GM18870 (cell line): Measurements from ENCODE around the gene WDTC1.
"Not testable (repeated sequence)": the region's sequence is repeated elsewhere in the genome, so short reads cannot be mapped to it uniquely, and the experiment has no call there.

Source experiments
- ATAC-seq: cut with Tn5 transposase; IDR thresholded peaks from one replicate; pipeline ENCODE4 v1.9.1; 2021; ENCODE audit warnings: moderate library complexity; ENCODE audit not compliant: unreplicated experiment

WDTC1 gene

DNA sequence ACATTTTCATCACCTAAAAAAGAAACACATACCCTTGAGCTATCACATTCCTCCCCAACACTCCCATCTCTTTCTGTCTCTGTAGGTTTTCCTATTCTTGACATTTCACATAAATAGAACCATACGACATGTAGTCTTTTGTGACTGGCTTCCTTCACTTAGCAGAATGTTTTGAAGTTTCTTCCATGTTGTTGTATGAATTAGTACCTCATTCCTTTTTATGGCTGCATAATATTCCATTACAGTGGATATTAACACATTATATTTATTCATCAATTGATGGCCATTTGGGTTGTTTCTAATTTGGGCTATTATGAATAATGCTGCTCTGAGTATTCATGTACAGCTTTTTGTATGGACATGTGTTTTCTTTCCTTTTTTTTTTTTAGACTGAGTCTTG is 11.8 kb downstream of the WDTC1 start:
- no peak for ATAC-seq

DNA sequence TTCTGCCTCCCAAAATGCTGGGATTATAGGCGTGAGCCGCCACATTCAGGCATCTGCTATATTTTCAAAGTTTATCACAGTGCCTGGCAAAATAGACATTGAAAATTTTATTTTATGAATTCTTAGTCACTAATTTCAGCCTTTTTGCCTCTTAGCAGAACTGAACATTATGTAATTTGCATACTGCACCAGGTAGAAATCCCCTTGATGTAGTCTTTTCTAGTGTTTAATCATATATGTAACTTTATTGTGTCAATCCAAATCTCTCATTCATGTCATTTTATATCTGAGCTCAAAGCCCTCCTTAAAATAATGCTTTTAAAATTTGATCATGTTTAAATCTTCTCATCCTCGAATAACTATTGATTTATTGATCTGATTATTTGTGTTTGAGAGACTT is 19.2 kb downstream of the WDTC1 start:
- no peak for ATAC-seq

DNA sequence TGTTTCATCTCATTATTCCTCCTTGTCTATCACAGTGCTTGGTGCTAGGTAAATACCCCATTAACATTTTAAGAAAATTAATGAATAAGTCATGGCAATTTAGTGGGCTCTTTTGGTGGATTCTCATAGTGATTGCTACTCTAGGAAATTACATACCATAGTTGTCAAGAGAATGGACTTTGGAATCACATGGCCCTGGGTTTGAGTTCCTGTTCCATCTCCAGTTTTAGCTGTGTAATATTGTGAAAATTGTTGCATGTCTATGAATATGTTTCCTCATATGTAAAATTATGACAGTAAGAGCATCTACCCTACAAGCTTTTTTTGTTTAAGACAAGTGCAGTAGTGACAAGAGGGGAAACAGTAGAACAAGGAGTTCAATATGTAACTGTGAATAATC is 20.7 kb downstream of the WDTC1 start:
- ATAC-seq: no peak

DNA sequence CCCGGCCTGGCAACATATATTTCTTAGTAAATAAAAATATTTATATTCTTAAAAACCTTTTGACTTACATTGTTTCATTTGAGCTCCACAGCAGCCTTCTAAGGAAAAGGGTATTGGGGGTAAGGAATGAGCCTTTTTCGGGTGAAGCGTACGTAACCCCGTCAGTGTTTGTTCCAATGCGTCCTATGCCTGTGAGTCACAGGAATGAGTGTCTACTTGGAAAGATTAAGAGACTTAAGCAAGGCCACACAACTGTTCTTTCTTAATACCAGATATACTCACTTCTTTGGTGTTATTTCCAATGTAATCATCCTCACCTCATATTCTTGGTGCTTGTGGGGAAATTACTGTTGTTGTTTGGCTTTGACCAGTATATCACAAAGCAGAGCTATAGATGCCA is 22.7 kb downstream of the WDTC1 start:
- ATAC-seq: no peak

DNA sequence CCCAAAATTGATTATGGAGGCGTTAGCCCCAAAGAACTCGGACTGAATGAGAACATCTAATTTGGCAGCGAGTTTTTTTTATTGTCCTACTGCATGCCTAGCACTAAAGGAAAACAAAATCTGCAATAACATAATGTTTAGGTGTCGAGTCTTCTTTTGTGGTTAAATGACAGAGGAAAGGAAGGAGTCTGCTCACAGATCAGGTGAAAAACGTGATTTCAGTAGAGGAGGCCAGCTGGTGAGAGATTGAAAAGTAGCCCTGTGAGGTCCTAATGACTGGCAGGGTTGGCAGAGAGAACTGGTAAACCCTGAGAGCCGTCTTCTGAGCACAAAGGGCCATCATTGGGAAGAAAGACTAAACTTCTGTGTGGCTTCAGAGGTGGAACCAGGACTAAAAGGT is 24.2 kb downstream of the WDTC1 start:
- ATAC-seq: no peak

DNA sequence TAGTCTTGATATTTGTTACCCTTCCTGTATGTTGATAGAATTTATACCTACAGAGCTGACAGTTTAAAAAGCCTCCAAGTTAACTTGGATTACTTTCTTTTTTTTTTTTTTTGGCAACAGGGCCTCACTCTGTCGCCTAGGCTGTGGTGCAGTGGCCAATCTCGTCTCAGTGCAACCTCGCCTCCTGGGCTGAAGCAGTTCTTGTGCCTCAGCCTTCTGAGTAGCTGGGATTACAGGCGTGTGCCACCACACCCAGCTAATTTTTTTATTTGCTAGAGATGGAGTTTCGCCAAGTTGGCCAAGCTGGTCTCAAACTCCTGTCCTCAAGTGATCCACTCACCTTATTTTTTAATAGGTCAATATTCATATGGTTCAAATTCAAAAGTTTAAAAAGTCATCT is 32.7 kb downstream of the WDTC1 start:
- ATAC-seq: no peak

DNA sequence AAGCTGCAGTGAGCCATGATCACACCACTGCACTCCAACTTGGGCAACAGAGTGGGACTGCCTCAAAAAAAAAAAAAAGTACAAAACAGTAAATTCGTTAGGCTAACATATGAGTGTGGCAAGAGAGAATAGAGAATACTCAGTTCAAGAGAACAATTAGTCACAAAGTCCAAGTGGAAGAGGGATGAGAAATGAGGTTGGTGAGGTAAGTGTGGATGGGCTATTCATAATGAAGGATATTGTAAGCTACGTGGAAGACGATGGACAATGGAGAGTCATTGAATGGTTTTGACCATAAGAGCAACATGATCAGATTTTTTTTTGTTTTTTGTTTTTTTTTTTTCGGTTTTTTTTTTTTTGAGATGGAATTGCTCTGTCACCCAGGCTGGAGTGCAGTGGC is 34.8 kb downstream of the WDTC1 start:
- ATAC-seq: no peak

DNA sequence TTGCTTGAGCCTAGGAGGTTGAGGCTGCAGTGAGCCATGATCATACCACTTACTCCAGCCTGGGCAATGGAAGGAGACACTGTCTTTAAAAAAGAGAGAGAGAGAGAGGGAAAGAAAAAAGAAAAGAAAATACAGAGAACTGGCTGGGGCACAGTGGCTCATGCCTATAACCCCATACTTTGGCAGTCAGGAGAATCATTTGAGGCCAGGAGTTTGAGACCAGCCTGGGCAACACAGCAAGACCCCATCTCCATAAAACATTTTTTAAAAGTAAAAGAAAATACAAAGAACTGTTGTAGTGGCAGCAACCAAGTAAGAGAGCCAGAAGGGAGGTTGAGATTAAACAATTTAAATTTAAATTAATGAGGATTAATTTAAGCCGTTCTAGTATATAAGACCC is 39.8 kb downstream of the WDTC1 start:
- ATAC-seq: no peak

DNA sequence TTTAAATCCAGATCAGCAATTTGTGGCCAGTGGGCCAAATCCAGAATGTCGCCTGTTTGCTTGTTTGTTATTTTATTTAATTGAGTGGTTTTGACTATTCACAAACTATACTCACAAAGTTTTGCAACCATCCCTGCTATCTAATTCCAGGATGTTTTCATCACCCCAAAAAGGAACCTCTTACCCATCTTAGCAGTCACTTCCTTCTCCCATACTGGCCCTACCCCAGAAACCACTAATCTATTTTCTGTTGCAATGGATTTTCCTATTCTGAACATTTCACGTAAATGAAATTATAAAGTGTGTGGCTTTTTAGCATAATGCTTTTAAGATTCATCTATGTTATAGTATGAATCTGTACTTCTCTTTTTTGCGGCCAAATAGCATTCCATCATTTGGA is 41.3 kb downstream of the WDTC1 start:
- no peak for ATAC-seq

DNA sequence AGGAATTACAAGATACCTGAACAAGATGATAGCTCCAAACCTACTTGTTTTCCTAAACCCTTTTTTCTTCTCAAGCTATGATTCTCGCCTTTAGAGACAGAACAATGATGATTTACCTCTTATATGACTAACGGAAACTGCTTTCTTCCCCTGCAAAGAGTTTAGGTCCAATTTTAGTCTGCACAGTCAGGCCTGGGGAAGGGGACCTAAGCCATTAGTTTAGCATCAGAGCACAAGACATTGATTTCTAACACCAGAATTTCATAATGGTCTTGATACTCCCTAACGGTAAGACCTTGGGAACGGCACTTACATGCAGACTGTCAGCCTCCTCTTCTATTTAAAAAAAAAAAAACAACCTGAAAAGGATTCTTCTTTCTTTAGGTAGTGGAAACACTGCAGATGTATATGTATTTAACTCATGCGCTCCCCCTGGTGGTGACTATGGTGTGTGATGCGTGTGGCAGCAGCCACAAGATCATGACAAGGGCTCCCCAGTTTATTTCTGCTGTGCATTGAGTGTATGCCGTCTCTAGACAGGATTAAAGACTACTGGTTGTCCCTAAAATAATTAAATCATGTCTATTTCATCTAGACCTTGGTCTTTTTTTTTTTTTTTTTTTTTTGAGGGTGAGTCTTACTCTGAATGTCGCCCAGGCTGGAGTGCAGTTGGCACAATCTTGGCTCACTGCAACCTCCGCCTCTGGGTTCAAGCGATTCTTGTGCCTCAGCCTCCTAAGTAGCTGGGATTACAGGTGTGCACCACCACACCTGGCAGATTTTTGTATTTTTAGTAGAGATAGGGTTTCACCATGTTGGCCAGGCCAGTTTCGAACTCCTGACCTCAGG is 50.2 kb downstream of the WDTC1 start:
- ATAC-seq: no peak

DNA sequence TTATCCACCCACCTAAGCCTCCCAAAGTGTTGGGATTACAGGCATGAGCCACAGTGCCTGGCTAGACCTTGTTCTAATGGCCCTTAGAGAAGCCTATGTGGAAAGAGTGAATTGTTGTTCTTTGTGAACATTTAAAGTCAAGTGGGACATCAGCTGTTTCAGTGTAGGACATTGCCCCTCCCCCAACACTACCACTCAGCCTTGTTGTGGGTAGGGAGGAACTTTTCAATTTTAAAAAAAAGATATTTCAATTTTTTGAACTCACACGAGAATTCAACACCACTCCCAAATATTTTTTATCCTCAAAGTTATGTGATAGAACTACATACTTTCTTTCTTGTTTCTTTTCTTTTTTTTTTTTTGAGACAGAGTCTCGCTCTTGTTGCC is 50.8 kb downstream of the WDTC1 start:
- ATAC-seq: no peak

DNA sequence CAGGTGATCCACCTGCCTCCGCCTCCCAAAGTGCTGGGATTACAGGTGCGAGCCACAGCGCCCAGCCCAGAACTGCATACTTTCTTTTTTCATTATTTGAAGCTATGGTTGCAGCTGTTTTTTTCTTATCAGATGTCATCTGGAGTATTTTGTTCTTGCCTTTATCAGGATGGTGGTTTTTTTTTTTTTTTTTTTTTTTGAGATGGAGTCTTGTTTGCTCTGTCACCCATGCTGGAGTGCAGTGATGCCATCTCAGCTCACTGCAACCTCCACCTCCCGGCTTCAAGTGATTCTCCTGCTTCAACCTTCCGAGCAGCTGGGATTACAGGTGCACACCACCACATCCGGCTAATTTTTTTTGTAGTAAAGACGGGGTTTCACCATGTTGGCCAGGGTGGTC is 51.4 kb downstream of the WDTC1 start:
- ATAC-seq: not testable (repeated sequence)

DNA sequence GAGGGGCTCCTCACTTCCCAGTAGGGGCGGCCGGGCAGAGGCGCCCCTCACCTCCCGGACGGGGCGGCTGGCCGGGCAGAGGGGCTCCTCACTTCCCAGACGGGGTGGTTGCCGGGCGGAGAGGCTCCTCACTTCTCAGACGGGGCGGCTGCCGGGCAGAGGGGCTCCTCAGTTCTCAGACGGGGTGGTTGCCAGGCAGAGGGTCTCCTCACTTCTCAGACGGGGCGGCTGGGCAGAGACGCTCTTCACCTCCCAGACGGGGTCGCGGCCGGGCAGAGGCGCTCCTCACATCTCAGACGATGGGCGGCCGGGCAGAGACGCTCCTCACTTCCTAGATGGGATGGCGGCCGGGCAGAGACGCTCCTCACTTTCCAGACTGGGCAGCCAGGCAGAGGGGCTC is 54.7 kb downstream of the WDTC1 start:
- not testable (repeated sequence) for ATAC-seq

DNA sequence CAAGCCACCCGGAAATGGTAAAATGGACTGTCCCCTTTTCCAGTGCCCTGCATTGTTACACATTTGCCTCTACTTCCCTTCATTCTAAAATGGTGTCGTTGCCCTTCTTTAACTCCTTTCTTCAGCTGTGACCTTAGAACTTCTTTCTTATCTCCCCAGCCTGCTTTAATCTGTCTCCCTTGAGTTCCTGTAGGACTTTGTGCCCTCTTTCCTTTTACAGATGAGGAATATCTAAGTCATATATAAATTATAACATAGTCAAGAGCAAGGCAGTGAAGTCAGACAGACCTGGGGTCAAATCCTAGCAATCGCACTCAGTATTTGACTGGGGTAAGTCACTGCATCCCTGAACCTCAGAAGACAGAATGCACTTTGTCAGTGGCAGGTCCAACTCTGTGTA is 56.1 kb downstream of the WDTC1 start:
- ATAC-seq: no peak

DNA sequence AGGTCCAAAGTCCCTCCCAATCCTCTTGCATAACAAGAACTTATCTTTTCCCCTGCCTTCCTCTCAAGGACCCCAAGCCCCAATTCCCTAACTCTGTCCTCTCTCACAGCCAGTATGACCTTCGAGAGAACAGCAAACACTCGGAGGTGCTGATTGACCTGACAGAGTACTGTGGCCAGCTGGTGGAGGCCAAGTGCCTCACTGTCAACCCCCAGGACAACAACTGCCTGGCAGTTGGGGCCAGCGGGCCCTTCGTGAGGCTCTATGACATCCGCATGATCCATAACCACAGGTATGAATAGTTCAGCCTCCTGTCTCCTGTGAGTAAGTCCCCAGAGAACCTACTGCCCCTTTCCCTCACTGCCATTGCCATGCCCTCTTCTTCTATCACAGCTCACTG is 57.7 kb downstream of the WDTC1 start:
- ATAC-seq: no peak

DNA sequence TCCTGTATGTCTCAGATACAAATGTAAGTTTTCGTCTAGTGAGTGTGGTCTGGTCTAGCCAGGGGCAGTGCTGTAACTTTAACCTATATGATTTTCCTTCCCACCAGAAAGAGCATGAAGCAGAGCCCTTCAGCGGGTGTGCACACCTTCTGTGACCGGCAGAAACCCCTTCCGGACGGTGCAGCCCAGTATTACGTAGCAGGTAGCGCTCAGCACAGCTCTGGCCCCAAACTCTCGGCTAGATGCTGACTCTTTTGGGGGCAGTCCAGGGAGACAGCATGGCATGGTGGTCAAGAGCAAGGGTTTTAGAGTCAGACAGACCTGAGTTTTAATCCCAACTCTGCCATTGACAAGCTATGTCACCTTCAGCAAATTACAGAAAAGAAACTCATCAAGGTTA is 59.5 kb downstream of the WDTC1 start:
- no peak for ATAC-seq

DNA sequence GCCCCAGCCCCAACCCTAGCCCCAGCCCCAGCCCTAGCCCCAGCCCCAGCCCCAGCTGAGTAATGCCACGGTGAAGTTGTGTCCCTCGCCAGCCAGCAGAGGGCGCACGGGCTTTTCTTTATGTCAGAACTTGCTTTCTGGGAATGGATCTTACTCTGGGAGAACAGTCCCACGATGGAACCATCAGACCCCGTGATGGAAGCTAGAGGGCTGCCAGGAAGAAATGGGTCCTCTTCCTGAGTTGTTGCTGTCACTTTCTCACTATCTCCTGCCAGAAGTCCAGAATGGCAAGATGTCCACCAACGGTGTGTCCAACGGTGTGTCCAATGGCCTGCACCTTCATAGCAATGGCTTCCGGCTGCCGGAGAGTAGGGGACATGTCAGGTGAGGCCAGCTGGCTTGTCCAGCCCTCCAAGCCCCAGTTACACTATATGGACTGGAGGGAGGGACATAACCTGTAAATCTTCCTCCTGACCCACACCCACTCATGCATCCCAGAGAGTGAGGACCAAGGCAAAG is 62.4 kb downstream of the WDTC1 start:
- ATAC-seq: no peak

DNA sequence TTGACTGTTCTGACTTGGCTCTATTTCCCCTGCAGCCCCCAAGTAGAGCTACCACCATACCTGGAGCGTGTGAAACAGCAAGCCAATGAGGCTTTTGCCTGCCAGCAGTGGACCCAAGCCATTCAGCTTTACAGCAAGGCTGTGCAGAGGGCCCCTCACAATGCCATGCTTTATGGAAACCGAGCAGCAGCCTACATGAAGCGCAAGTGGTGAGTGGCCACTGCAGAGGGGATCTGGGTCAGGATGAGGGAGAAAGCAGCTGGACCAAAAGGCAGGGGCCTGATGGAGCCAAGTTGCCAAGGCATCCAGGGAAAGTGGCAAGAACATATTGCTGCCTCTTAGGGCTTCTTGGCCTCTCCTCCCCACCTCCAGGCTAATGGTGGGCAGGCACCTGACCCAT is 63.5 kb downstream of the WDTC1 start:
- ATAC-seq: no peak

DNA sequence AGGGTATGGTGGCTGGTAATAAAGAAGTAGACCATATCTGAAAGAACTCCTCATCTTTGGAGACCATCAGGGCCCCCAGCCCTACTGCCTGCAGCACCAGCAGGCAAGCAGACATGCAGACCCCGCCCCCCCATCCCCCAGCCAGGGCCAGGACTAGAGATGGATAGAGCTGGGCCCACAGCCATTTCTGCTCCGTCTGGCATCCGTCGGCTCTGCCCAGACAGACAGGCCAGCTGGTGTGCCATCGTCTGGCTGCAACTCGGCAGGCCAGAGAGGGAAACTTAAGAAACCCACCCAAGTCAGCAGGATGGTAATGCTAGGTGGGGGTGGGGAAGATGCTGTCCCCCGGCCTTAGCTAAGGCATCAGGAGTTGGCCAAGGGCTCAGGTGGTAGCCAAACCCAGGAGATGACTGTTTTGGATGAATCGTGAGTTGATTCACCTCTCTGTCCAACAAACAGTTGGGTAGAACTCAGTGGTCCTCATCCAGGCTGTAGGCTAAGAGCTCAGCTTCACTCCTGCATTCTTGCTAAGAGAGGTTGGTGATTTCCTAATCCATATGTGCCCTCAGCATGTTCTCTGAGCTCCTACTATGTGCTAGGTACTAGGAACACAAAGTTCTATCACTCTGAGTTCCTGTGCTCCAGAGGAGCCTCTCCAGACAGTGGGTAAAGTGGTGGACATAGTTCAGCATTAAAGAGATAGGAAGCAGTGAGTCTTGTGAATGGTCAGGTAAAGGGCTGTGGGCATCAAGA is 64.4 kb downstream of the WDTC1 start:
- ATAC-seq: no peak

DNA sequence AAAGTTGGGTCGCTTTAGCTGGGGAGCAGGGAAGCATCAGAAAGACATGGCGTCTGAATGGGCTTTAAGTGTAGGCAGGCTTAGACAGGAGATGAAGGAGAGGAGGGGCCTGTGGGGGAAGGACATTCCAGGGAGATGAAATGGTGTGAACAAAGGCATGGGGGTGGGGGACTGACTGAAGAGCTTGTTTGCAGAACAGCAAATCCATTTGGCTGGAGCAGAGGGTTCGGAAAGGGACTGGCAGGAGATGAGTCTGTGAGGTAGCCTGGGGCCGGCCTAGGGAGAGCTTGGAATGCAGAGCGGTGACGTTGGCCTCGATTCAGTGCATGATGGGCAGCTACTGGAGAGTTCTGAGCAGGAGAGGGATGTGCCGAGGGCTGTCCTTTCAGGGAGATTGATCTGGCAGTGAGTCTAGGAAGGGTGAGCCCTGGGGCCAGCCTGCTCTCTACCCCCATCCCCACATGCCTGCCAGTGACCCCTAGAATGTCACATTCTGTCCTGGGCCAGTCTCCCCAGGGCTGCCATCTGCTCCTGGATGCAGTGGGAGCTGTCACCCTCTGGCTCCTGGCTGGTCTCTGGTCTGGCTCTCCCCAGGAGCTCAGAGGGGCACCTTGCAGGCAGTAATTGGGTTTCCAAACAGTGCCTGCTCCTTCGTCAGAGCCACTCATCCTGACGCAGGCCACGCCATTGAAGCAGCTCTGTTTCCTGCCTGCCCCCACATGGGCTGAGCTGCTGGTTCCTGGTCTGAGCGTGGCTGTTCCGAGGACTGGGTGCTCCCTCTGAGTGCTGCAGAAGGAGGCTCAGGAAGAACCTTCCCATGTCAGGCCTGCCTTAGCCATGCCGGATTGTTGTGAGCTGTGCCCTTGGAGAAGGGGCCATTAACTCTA is 65.2 kb downstream of the WDTC1 start:
- no peak for ATAC-seq

DNA sequence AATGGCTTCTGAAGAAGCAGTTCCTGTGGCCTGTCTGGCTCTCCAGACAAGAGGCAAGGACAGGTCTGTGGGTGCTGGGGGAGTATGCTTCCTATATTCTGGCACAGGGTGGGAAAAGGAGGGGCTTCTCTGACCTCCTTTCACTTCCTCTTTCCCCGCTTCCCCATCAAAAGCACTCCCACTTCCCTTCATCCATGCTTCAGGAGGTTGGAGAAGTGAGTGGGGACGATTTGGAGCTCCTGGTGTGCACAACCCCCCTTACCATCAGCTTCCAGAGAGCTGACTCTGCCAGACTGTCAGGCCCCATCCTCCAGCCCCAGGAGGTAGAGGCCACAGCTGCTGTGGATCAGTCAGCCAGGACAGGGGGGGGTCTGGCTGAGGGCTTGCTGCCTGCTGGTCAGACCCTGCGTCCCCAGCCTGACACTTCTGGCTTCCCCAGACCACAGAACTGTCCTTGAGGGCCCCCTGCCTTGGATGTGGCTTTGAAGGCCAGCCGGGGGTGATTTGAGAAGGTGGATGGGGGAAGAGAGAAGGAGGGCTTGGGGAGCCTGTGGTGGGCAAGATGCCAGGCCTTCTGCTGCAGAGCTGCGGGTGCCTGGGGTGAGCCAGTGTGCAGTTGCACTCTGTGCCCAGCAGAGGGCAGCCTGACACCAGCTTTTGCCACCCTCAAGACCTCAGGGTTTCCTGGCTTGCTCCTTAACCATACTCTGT is 66.1 kb downstream of the WDTC1 start:
- no peak for ATAC-seq
